ENCODE measurements around the gene OLFM2. TPM values are rescaled to one million over a fixed set of nuclear protein-coding genes. Genes with fewer than 3 reads are reported as not detected.

The OLFM2 gene
- total and polyA plus RNA-seq, 10 donors = 1.5 to 4.6 (median 2.5) TPM

- H3K4me1 ChIP-seq = peaks cover 12 to 45% (median 28%) of the 10 kb centered on the region in 6 donors
- TF ChIP-seq, protein P1, sequence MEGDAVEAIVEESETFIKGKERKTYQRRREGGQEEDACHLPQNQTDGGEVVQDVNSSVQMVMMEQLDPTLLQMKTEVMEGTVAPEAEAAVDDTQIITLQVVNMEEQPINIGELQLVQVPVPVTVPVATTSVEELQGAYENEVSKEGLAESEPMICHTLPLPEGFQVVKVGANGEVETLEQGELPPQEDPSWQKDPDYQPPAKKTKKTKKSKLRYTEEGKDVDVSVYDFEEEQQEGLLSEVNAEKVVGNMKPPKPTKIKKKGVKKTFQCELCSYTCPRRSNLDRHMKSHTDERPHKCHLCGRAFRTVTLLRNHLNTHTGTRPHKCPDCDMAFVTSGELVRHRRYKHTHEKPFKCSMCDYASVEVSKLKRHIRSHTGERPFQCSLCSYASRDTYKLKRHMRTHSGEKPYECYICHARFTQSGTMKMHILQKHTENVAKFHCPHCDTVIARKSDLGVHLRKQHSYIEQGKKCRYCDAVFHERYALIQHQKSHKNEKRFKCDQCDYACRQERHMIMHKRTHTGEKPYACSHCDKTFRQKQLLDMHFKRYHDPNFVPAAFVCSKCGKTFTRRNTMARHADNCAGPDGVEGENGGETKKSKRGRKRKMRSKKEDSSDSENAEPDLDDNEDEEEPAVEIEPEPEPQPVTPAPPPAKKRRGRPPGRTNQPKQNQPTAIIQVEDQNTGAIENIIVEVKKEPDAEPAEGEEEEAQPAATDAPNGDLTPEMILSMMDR (IDR thresholded peaks at IDR 0.05 in 8 of 11, conservative IDR thresholded peaks at IDR 0.05 in 3 of 11) = peak; percentile 57 to 90 (median 82)
- TF ChIP-seq POLR2A (IDR thresholded peaks at IDR 0.05) (peak in 1 of 3 donors; percentile 38), POLR2AphosphoS5 (IDR thresholded peaks at IDR 0.05) (peak; percentile 81 to 91 (median 86))
- intact Hi-C loops (cut with DNase I; ENCODE audit: low total_unique reads) = no loop called here
- no peaks in the 10 kb centered on the region for H3K9me3 ChIP-seq
- H3K36me3 ChIP-seq = peaks cover 0 to 42% (median 29%) of the 10 kb centered on the region in 6 donors
- peak; percentile 99 for DNase-seq
- no peaks in the 10 kb centered on the region for H3K27me3 ChIP-seq (replicated peaks in 1 of 7)
- H3K27ac ChIP-seq = peak within 1 kb of the TSS; percentile 51 to 90 (median 77)
- H3K4me3 ChIP-seq = peak within 1 kb of the TSS; percentile 92 to 99 (median 98)
- WGBS, 5 donors = 0 to 1% (median 1%) methylated on average over 26 to 73 of the region's 73 CpGs
Measured at GRCh38 chr19:9834726-9835506, 101.4 kb downstream of the OLFM2 start, which contains the start of gene PIN1. PIN1 (plus strand) TSS chr19:9835318; CDS start chr19:9835345, 27 bp downstream.

GRCh38 chr19:9834307-9834725 lies 102.0 kb downstream of the OLFM2 start:
- no peaks in the 10 kb centered on the region for H3K27me3 ChIP-seq (replicated peaks in 1 of 7)
- no peak for DNase-seq
- intact Hi-C loops (cut with DNase I; ENCODE audit: low total_unique reads) = no loop called here
- WGBS, 5 donors = 62 to 73% (median 65%) methylated on average over 6 of the region's 6 CpGs
- TF ChIP-seq POLR2AphosphoS5 (IDR thresholded peaks at IDR 0.05) (no peak), POLR2A (IDR thresholded peaks at IDR 0.05) (no peak)
- TF ChIP-seq, protein P1 (IDR thresholded peaks at IDR 0.05 in 8 of 11, conservative IDR thresholded peaks at IDR 0.05 in 3 of 11) = no peak
- H3K36me3 ChIP-seq = peaks cover 0 to 42% (median 28%) of the 10 kb centered on the region in 6 donors
- no peaks in the 10 kb centered on the region for H3K9me3 ChIP-seq
- peak overlapping the region in 7 of 8 donors; percentile 92 to 99 (median 97) for H3K4me3 ChIP-seq
- peak overlapping the region in 5 of 8 donors; percentile 70 to 90 (median 84) for H3K27ac ChIP-seq
- H3K4me1 ChIP-seq = peaks cover 12 to 51% (median 30%) of the 10 kb centered on the region in 6 donors

GRCh38 chr19:9828551-9829063 lies 107.7 kb downstream of the OLFM2 start:
- no peak for DNase-seq
- Histone ChIP-seq H3K27ac (peak overlapping the region in 4 of 8 donors; percentile 87 to 90 (median 88)), H3K27me3 (replicated peaks in 1 of 7) (no peaks in the 10 kb centered on the region), H3K9me3 (no peaks in the 10 kb centered on the region), H3K4me3 (peak overlapping the region; percentile 81 to 98 (median 88)), H3K4me1 (peaks cover 20 to 41% (median 32%) of the 10 kb centered on the region in 6 donors), H3K36me3 (peaks cover 0 to 45% (median 18%) of the 10 kb centered on the region in 6 donors)
- TF ChIP-seq POLR2A (IDR thresholded peaks at IDR 0.05) = no peak
- TF ChIP-seq, protein P1 (IDR thresholded peaks at IDR 0.05 in 8 of 11, conservative IDR thresholded peaks at IDR 0.05 in 3 of 11) = no peak
- TF ChIP-seq POLR2AphosphoS5 (IDR thresholded peaks at IDR 0.05) = no peak
- intact Hi-C loops (cut with DNase I; ENCODE audit: low total_unique reads) = no loop called here
- WGBS, 5 donors = 35 to 42% (median 41%) methylated on average over 13 of the region's 13 CpGs

Measured in spleen (tissue), 11 donors.